OCI-M1 (cell line): ENCODE data around the gene CD74.
"Not testable (repeated sequence)": the region's sequence is repeated elsewhere in the genome, so short reads cannot be mapped to it uniquely, and the experiment has no call there.

Source experiments
- DNase-seq: peaks from one replicate; lab custom pipeline; 2025; lab: John Stamatoyannopoulos, UW

Gene CD74

DNA sequence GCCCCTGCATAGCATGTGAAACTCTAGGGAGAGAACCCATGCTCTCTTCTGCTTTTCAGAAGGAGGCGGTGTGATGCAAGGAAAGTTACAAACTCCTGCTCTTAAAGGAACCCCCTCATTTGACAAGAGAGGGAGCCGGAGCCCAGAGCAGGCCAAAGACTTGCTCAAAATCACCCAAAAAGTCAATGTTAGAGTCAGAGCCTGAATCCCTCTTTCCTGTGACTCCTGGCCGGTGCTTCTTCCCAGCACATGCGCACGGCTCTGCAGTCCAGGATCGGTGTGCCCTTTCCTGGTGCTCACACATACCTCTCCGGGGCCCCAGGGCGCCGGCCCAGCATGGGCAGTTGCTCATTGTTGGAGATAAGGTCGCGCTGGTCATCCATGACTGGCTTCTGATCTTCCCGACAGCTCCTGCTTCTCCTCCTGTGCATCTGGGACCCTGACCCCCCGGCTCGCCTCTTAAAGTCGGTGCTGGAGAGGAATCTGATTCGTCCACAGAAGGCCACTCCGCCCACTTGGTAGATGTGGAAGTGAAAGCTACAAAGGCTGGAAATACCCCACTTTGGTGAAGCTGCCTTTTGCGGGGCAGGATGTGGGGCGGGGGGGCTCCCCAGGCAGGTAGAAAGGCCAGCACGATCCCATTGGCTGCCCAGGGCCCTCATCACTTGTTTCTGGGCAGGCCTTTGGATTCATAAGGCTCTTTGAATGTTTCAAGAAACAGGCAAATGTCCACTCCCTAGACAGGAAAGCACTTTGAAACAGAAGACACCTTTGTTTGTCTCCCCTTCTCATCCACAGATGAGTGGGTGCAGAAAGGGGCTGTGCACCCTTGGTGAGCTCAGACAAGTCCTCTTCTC lies at the start of gene CD74:
Gene CD74 (minus strand): TSS at position 592 of the 857 bp plus-strand sequence. CDS start 161 bp downstream, at position 431.
- peak; percentile 94 for DNase-seq

DNA sequence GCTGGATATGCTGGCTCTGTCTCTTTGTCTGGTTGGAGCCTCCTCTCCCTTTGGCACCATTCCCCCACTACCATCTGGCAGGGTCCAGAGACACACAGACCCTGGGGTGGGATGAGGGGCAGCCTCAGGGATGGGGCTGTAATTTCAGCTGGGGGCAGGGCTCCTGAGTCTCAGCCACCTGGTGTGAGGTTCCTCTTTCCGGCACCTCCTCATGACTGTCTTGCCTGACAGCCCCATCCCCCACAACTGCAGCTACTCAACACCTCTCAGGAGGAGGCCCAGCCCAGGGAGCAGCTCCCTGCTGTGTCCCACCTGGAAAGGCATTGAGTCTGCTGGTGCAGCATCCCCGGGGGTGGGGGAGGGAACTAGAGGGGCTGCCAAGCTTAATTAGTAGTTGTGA lies 48.5 kb upstream of the CD74 start:
- DNase-seq, result peak; percentile 60

DNA sequence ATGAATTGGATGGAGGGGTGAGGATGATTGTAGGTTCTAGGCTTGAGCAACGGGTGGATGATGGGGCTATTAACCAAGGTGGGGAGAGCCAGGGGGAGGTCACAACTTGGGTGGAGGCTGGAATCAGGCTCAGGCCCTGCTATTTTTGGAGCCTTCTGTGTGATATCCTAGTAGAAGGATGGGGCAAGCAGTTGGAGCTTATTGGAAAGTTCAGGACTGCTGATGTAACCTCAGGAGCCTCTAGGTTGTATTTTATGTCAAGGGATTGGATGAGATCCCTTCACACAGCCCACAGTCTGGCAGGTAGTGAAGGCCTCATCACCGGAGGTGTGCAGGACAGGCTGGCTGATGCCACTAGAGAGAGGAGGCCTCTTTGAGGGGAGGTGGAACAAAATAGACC lies 48.1 kb upstream of the CD74 start:
- no peak for DNase-seq

DNA sequence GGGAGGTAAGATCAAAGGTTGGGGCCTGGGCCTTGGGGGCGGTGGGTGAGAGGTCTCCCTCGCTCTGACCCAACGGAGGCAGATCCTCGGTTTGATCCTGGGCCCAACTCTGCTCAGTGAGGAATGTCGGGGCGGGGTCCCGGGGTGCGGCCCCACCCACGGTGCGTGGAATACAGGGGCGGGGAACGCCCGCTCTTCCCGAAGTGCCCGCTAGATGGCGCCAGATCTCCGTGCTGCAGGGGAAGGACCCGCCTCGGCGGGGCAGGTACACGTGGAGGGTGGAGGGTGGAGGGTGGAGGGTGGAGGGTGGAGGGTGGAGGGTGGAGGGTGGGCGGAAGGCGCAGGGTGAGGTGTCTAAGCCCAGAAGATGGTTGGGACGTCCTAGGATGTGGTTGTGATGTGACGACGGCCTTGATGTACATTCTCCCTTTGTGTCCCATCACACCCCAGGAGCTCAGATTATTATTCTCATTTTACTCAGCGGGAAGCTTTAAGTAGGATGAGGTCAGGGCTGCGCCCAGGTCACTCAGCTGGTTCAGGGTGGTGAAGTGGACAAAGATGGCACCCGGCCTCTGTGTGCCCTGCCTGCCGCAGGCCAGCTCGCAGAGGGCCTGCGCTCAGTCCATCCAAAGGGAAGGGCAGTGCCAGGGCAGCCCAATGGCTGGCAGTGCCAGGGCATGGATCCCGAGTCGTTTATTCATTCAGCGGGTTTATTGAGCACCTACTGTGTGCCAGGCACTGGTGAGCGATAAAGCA lies 46.3 kb upstream of the CD74 start:
- DNase-seq, result peak; percentile 85

DNA sequence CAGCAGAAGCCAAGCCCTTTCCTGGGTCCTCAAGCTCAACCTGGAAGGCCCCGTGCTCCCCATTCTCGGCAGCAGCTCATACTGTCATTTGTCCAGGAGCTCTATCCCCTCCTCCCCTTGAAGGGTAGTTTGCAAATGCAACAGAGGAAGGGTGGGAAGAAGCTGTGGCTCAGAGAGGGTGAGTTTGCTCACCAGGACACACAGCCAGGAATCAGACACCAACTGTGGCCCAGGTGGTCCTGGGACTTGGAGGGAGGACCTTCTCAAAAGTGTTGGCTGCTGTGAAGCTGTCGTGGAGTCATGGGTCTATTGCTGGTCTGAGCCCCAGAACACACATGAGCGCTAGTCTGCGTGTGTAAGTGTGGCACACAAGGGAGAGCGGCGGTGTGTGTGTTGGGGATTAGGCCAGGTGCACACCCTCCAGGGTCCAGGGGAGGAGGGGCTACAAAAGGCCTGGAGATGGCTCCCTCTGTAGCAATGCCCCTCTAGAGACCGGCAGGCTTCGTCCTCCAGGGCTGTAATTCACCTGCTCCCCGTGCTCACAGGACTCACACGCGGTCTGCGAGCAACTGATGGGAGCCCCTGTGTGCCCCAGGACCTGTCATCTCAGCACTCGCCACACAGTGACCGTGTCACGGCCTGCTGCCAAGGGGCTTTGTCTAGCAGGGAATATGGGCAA lies 45.0 kb upstream of the CD74 start:
- DNase-seq, result no peak

DNA sequence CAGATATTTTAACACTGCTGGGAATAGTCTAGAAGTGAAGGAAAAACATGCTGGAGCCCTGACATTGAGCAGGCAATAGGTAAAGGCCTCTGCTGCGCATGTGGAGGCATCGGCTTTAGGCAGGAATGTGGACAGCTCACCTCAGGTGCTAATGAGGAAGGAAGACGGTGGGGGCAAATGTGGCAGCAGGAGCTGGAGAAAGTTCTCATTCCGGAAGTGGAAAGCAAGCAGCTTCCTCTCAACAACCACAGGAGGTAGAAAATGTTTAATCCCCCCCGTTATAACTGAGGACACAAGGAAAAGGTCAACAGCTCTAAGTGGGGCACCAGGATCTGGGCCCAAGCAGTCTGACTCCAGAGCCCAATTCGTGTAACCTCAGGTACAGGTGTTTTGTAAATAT lies 44.4 kb upstream of the CD74 start:
- DNase-seq, result no peak

DNA sequence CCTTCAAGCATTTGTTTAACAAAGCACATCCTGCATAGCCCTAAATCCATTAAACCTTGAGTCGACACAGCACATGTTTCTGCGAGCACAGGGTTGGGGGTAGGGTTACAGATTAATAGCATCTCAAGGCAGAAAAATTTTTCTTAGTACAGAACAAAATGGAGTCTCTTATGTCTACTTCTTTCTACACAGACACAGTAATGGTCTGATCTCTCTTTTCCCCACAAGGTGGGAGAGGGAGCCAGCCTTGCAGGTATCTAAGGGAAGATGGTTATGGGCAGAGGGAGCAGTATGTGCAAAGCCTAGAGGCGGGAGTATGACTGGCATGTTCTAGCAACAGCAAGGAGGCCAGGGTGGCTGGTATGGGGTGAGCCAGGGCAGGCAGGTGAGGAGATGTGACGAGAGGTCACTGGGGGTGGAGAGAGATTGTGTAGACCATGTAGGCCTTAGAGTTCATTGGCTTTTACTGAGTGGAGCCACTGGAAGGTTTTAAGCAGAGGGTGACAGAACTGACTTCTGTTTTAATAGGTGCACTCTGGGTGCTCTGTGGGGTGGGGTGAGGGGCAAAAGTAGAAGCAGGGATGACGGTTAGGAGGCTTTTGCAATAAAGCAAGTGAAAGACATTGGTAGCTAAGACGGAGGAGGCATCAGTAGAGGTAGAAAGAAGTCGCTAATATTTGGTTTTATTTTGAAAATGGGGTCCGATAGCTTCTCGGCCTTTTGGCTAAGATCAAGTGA lies 42.0 kb upstream of the CD74 start:
- no peak for DNase-seq

DNA sequence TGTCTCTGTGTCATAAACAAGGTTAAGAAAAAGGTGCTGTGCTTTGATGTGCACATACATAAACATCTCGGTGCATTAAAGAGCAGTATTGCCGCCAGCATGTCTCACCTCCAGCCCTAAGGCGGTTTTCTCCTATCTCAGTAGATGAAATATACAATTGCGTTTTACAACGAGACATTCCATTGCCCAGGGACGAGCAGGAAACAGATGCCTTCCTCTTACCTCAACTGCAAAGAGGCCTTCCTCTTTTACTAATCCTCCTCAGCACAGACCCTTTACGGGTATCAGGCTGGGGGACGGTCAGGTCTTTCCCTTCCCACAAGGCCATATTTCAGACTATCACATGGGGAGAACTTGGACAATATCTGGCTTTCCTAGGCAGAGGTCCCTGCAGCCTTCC lies 41.3 kb upstream of the CD74 start:
- not testable (repeated sequence) for DNase-seq

DNA sequence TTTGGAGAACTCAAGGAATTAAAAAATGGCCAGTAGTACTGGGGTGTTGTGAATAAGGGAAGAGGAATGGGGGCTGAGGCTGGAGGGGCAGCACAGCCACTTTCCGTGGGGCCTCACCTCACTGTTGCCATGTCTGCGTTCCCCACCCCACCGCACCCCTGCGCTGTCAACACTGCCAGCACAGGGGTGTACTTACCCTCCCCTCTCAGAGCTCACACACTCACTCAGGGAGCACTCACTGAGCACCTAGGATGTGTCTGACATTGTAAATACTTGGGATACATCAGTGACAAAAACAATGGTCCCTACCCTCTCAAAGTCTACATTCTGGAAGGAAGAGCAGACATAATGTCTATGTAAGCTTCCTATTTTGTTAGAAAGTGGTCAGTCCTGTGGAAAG lies 40.2 kb upstream of the CD74 start:
- no peak for DNase-seq

DNA sequence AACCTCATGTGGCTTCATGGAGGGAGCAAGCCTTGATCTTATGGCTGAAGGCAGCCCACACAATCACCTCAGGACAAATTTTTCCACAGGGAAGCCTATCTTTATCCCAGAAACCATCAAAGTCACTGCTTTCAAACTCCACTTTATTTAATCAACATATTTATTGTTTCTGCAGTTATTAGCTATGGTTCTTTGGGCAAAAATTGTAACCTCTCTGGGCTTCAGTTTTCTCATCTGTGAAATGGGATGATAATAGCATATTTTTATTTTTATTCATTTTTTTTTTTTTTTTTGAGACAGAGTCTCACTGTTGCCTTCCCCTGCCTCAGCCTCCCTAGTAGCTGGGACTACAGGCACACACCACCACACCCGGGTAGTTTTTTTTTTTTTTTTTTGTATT lies 38.9 kb upstream of the CD74 start:
- DNase-seq, result no peak

DNA sequence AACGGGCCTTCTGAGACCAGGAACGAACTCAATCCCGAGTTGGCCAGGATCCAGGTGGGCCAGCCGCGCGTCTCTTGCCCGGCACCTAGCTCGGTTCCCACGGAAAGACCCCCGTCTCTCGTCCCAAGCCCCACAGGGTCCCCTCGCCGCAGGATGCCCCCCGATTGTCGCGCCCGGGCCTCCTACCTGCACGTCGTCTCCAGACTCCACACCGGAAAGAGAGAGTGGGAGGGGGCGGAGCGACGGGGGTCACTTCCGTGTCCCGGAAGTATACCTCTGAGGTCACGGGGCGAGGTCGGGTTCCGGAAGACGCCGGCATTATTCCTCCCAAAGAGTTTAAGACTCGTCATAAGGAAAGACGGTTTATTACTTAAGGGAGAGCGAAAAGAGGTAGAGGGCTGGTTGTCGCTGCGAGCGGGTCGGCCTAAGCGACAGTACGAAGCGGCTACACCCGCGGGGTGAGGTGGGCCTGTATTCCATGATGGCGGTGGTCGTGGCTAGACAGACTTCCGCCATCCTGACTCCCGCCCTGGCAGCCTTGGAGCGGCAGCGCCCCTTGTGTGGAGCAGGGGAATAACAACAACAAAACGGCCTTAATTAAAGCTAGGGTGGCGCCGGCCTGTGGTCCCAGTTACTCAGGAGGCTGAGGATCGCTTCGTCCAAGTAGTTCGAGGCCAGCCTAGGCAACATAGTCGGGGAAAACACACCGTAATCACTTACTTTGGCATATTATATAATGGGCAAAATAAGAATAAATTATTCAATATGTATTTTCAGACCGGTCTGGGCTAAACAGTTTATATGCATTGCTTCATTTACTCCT lies 37.0 kb upstream of the CD74 start, which contains the start of gene RPS14:
Gene RPS14 (minus strand): TSS at position 223 of the 823 bp plus-strand sequence. CDS start 2,006 bp downstream, outside the sequence.
- peak; percentile 96 for DNase-seq

DNA sequence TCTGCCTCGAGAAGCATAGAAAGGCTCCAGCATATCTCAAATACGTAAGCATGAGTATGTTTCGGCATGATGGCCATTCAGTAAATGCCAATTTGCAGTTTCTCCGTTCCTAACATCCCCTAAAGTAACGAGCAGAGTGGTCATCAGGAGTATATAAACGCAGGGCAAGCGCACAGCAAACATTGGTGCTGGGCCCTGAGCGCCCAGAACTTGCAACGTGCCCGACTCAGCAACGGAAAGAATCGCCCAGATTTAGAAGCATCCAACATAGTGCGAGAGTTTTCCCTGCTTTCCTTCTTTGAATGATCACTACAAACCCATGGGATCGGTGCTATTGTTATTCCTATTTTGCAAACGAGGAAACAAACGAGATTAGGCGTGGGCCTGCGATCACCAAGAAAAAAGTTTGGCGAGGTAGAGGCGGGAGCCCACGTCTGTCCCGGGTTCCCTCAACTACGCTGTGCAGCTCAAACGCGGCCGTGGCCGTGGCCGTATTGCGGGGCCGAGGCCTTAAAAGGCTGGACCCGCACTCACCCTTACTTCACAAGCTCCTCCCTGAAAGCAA lies 36.3 kb upstream of the CD74 start:
- no peak for DNase-seq

DNA sequence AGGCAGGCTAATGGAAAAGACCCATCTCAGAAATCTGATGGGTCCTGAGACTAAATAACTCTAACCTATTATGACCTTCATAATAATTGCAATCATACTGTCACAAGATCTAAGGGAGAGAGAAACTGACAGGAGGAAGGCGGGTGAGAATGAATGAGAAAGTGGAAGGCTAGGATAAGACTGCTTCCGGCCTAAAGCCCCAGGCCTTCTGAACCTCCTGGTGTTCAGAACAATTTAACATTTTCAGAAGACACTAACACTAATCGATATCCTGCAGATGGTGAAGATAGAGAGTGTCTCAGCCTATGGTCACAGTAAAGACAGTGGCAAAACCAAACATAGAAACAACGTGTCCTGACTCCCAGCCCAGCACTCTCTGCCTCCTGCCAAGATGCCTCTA lies 35.6 kb upstream of the CD74 start:
- DNase-seq, result peak; percentile 42

DNA sequence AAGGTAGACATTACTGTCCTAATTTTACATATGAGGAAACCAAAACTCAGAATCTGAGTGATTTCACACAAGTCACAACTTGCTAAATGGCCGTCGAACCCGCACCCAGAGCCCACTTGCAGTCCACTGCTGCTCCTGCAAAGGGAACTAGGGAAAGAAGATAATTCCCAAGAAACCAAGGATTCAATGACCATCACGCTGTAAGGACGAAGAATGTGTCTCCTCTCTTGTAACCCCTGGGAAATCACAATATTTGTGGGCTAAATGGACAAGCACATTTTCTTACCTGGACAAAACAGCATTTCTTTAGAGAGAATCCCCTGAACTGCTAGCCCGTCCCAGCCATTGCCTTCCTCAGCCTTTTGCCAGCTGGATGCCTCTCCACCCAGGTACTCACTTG lies 34.5 kb upstream of the CD74 start:
- DNase-seq, result no peak

DNA sequence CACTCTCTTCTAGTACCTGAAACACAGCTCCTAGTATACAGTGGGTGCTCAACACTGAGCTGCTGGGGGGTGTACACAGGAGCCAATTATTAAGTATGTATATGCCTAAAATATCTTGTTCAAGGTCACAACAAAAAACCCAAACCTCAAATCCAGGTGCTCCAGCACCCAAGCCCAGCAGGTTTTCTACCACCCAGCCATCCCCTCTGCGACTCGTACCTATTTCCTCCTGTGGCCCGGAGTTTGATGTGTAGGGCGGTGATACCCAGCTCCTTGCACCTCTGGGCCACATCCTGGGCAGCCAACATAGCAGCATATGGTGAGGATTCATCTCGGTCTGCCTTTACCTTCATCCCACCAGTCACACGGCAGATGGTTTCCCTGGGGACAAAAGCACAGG lies 33.9 kb upstream of the CD74 start:
- DNase-seq, result no peak

DNA sequence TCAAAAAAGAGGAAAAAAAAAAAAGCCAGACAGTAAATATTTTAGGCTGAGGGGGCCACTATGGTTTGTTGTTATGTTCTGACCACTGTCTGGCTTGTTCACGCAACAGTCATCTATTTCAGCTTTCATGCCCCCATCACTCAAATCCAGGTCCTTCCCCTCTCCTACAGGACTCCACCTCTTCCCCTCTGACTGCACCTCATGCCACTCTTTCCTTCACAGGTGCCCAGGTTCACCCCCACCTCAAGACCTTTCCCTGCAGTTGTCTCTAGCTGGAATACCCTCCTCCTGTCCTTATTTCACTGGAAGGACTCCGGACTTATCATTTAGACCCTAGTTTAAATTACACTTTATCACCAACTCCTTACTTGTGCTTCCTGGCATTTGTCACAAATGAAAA lies 33.4 kb upstream of the CD74 start:
- no peak for DNase-seq

DNA sequence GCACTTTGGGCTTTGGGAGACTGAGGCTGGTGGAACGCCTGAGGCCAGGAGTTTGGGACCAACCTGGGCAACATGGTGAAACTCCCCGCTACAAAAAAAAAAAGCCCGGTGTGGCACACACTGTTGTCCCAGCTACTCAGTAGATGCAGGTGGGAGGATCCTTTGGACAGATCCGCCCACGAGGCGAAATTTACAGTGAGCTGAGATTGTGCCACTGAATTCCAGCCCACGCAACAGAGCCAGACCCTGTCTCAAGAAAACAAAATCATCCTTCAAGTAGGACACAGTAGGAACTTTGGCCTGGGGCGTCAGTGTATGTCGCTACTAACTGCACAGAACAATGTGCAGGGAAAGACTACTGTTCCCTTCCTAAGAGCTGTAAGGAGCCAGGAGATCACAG lies 32.1 kb upstream of the CD74 start:
- no peak for DNase-seq

DNA sequence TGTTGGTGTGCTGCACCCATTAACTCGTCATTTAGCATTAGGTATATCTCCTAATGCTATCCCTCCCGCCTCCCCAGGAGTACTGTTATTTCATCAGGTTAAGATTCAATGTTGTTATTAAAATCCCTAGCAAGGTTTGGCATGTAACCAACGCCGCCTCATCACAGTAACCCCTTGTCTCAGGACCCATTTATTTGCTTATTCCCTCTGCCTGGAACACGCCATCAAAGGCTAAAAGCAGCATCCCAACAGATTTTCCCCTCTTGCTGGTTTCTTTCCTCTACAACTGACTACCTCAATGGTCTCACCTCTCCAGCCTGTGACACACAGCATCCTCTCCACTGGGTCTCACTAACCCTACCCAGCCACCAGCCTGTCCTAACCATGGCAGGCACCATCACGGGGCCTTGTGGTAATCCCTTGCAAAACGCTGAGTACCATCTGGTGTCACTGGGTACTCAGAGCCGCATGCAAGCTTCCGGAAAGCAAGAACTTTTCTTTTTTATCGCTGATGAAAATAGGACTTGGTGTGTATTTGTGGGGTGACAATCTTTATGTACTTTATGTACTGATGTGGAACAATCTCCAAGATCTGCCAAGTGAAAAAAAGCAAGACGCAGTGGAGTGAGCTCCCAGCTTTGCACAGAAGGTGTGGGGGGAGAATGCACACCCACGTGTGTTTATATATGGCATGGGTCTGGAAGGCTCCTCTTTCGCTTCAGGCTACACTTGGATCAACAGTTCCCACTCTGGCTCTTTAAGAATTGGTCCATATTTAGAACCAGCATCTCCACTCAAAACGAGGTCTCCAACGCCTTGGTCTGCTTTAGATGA lies 30.7 kb upstream of the CD74 start:
- DNase-seq, result no peak

DNA sequence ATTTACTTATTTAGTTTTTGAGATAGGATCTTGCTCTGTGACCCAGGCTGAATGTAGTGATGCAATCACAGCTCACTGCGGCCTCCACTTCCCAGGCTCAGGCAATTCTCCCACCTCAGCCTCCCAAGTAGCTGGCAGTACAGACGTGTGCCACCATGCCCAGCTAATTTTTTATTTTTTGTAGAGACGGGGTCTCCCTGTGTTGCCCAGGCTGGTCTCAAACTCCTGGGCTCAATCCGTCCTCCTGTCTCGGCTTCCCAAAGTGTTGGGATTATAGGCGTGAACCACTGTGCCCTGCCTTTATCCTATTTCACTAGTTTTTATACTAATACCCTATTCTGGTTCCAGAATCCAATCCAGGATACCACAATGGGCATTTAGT lies 30.0 kb upstream of the CD74 start:
- no peak for DNase-seq
